OCI-LY3 (cell line): ENCODE measurements around the gene BEAN1.
A peak's percentile ranks its signal among the peaks of the same experiment; 100 is the strongest.

Experiments used
- H2AFZ ChIP-seq: fragments of 200-600, 300-600 bp; shearing (Covaris generic); 2 replicates; pipeline ENCODE4 v1.6.0; 2014; ENCODE audit warnings: antibody characterized with exemption, low read depth, low read length
- H3K27ac ChIP-seq: fragments of 200-600, 300-600 bp; sonication (generic); 2 replicates; pipeline ENCODE4 v1.5.1; 2014; ENCODE audit warnings: mild to moderate bottlenecking, low read length, moderate library complexity, mixed read lengths
- H3K27me3 ChIP-seq: fragments of 200-600, 300-600 bp; sonication (generic); 2 replicates; pipeline ENCODE4 v1.6.1; 2014; ENCODE audit warnings: low read depth, low read length, mixed read lengths
- H3K36me3 ChIP-seq: fragments of 200-600, 300-600 bp; sonication (generic); replicated peaks from 2 replicates; pipeline ENCODE3; 2014; ENCODE audit warnings: low read depth, low read length, mixed read lengths
- H3K4me1 ChIP-seq: fragments of 300-600, 200-600 bp; sonication (generic); 2 replicates; pipeline ENCODE4 v1.6.1; 2014; ENCODE audit warnings: low read length, mixed read lengths
- H3K4me2 ChIP-seq: fragments of 200-600, 300-600 bp; sonication (generic); 2 replicates; pipeline ENCODE4 v1.6.1; 2014; ENCODE audit warnings: low read length, mixed read lengths
- H3K4me3 ChIP-seq: fragments of 300-600, 200-600 bp; sonication (generic); 2 replicates; pipeline ENCODE4 v1.5.1; 2014; ENCODE audit warnings: antibody characterized with exemption, mild to moderate bottlenecking, low read length, moderate library complexity
- H3K79me2 ChIP-seq: fragments of 300-600, 200-600 bp; shearing (Covaris generic); 2 replicates; pipeline ENCODE4 v1.6.1; 2014; ENCODE audit warnings: mild to moderate bottlenecking, low read length, mixed read lengths
- H3K9ac ChIP-seq: fragments of 300-600, 200-600 bp; shearing (Covaris generic); 2 replicates; pipeline ENCODE4 v1.6.0; 2014; ENCODE audit warnings: mild to moderate bottlenecking, low read length, moderate library complexity
- H3K9me3 ChIP-seq: fragments of 200-600, 300-600 bp; shearing (Covaris generic); 2 replicates; pipeline ENCODE4 v1.6.1; 2014; ENCODE audit warnings: low read length, mixed read lengths; ENCODE audit not compliant: insufficient read depth
- H4K20me1 ChIP-seq: fragments of 200-600, 300-600 bp; sonication (generic); 2 replicates; pipeline ENCODE4 v1.6.1; 2016; ENCODE audit warnings: low read length, mixed read lengths; ENCODE audit not compliant: insufficient read depth
- CTCF ChIP-seq: fragments of 200-600, 300-600 bp; sonication (generic); IDR thresholded peaks from 2 replicates; pipeline ENCODE4 v1.5.1; 2014; ENCODE audit warnings: antibody characterized with exemption, low read length, low read depth
- EZH2phosphoT487 ChIP-seq: fragments of 200-600 bp; shearing (Covaris generic); IDR thresholded peaks from 2 replicates; pipeline ENCODE4 v1.6.1; 2018; ENCODE audit warnings: antibody characterized with exemption, mixed run types, low read depth

The BEAN1 gene

DNA sequence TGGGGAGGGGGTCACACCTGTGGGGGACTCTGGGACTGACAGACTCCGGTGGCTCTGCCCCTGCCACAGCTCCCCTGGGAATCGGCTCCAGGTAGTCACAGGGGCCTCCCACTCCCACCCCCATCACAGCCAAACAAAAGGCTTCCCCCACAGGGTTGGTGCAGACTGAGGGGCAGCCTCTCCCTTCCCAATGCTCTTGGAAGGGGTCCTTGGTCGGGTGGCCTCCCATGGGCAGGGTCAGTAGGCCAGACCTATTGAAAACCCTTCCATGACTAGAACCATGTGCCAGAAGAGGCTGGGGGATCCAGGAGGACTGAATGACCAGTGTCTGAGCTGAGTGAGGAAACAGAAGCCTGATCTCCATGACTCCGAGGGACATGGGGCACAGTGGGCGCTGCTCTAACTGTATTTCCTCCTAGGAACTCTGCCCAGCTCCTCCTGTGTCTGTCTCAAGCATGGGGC, 94.2 kb downstream of the BEAN1 start:
- TF ChIP-seq CTCF, result no peak
- H3K9ac ChIP-seq, result no peak overlapping the region; the same call in 1 of the 2 replicates
- H3K4me2 ChIP-seq, result peak overlapping the region; percentile 71
- no peaks in the 10 kb centered on the region for H3K9me3 ChIP-seq
- peaks cover 25% of the 10 kb centered on the region for H3K27me3 ChIP-seq
- peak overlapping the region; percentile 80 for H3K27ac ChIP-seq
- no peak overlapping the region for H2AFZ ChIP-seq
- no peaks in the 10 kb centered on the region for H3K79me2 ChIP-seq
- H4K20me1 ChIP-seq, result no peaks in the 10 kb centered on the region
- H3K36me3 ChIP-seq, result no peaks in the 10 kb centered on the region
- peaks cover 87% of the 10 kb centered on the region for H3K4me1 ChIP-seq
- no peak overlapping the region for H3K4me3 ChIP-seq

DNA sequence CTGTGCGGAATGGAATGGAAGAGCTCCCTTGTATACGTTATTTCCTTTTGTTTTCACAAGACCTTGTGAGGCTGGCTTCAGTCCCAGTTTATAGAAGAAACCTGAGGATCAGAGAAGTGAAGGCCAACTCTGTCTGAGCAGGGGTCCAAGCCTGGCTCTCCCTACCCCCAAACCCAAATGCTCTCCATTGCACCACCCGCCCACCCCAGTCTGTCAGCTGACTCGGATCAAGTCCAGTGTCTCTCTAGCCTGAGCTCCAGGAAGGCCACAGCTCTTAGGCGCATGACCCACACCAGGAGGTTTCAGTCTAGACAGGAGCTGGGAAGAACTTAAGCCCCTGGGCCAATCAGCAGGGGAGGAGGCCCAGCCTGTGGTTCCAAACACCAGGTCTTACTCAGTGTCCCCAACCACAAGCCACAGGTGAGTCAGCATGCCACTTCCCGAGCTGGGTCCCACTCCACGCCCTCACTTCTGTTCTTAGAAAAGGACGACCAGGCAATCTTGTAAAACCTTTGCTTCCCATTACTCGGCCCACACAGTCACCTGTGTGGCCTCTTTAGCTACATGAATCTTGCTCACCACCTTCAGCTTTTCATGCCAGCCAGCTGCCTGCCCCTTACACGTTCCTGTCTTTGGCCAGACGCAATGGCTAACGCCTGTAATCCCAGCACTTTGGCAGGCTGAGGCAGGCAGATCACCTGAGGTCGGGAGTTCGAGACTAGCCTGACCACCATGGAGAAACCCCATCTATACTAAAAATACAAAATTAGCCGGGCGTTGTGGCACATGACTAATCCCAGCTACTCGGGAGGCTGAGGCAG, 95.1 kb downstream of the BEAN1 start:
- Histone ChIP-seq H3K9ac (no peak overlapping the region), H2AFZ (no peak overlapping the region), H3K27ac (0 out of 2 replicates have a peak overlapping the region, but pooled peaks have one; percentile 1), H3K9me3 (no peaks in the 10 kb centered on the region), H3K36me3 (no peaks in the 10 kb centered on the region), H3K4me2 (peak overlapping the region; percentile 71), H3K79me2 (no peaks in the 10 kb centered on the region), H3K4me1 (peaks cover 80% of the 10 kb centered on the region), H3K27me3 (peaks cover 30% of the 10 kb centered on the region), H3K4me3 (0 out of 2 replicates have a peak overlapping the region, but pooled peaks have one; percentile 1), H4K20me1 (no peaks in the 10 kb centered on the region)
- TF ChIP-seq CTCF (no peak), EZH2phosphoT487 (no peak)

GRCh38 chr16:66522816-66523590, 95.9 kb downstream of the BEAN1 start:
- no peak overlapping the region for H2AFZ ChIP-seq
- no peaks in the 10 kb centered on the region for H3K9me3 ChIP-seq
- peaks cover 72% of the 10 kb centered on the region for H3K4me1 ChIP-seq
- no peak for TF ChIP-seq CTCF
- TF ChIP-seq EZH2phosphoT487, result no peak
- H3K27me3 ChIP-seq, result peaks cover 34% of the 10 kb centered on the region
- no peak overlapping the region for H3K9ac ChIP-seq
- H3K27ac ChIP-seq, result no peak overlapping the region
- H3K36me3 ChIP-seq, result no peaks in the 10 kb centered on the region
- H4K20me1 ChIP-seq, result no peaks in the 10 kb centered on the region
- no peaks in the 10 kb centered on the region for H3K79me2 ChIP-seq
- H3K4me3 ChIP-seq, result no peak overlapping the region
- peak overlapping the region; percentile 71 for H3K4me2 ChIP-seq

DNA sequence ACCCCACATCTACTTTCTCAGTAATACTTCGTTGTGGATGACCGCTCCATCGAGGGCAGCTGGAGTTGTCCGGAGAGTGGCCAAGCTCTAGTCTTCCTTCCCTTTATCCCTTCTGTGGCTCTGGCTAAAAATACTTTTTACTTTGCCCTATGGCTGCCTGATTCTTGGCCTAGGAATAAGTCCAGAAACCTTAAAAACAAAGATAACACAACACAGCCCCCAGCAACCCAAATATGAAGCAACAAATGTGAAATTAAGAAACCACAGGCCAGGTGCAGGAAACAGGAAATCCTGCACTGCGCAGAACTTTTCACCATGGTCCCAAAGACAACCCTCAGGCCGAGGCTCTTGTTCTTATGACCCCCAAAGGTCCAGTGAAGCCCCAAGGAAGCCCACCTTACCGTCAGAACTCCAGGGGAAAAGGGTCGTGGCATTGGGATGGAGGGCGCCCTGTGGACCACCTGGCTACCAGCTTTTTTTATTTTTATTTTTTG, 96.8 kb downstream of the BEAN1 start:
- peak overlapping the region; percentile 36; the same call in 1 of the 2 replicates for H3K27ac ChIP-seq
- H4K20me1 ChIP-seq, result no peaks in the 10 kb centered on the region
- H3K4me1 ChIP-seq, result peaks cover 64% of the 10 kb centered on the region
- H3K4me3 ChIP-seq, result peak overlapping the region; percentile 45; the same call in 1 of the 2 replicates
- TF ChIP-seq CTCF (no peak), EZH2phosphoT487 (no peak)
- peak overlapping the region; percentile 64 for H3K4me2 ChIP-seq
- H3K79me2 ChIP-seq, result no peaks in the 10 kb centered on the region
- H3K36me3 ChIP-seq, result no peaks in the 10 kb centered on the region
- no peak overlapping the region; the same call in 1 of the 2 replicates for H3K9ac ChIP-seq
- H3K27me3 ChIP-seq, result peaks cover 34% of the 10 kb centered on the region
- H3K9me3 ChIP-seq, result no peaks in the 10 kb centered on the region
- no peak overlapping the region for H2AFZ ChIP-seq
